H1 (cell line): ENCODE data around the gene ABHD11.

Experiments
- EZH2 ChIP-seq: fragments of 200-600 bp; sonication (generic); IDR thresholded peaks from 2 replicates; pipeline ENCODE4 v1.7.1; 2012; ENCODE audit warnings: low read depth, mild to moderate bottlenecking, moderate library complexity, low read length, inconsistent platforms; ENCODE audit not compliant: severe bottlenecking
- MAFK ChIP-seq: IDR thresholded peaks from 2 replicates; pipeline ENCODE4 v1.6.1; 2012; ENCODE audit warnings: low read depth, mild to moderate bottlenecking, improper control_type of control experiment, low read length
- RXRA ChIP-seq: IDR thresholded peaks from 2 replicates; pipeline ENCODE4 v1.6.1; 2011; ENCODE audit warnings: low read depth, mild to moderate bottlenecking, low read length, moderate library complexity; ENCODE audit not compliant: insufficient read depth
- ZNF274 ChIP-seq: IDR thresholded peaks from 2 replicates; pipeline ENCODE4 v1.7.0; 2012; ENCODE audit warnings: low read length, borderline replicate concordance; ENCODE audit errors: extremely low read depth
- TF ChIP-seq, protein P1 (sequence below), 3 experiments: IDR thresholded peaks; 1 replicate in 2 of 3; 2 replicates in 1 of 3; pipeline versions ENCODE4 v1.5.1 to v1.6.1; 2011; ENCODE audit warnings: low read length in 3 of 3, mild to moderate bottlenecking in 3 of 3, inconsistent platforms in 2 of 3, low read depth in 1 of 3, moderate library complexity in 1 of 3; ENCODE audit not compliant: insufficient read depth in 1 of 3; ENCODE audit errors: control extremely low read depth in 1 of 3
- TF ChIP-seq, protein P2 (sequence below): IDR thresholded peaks from 2 replicates; pipeline ENCODE4 v1.6.1; 2012; ENCODE audit warnings: low read length, inconsistent platforms

- TF ChIP-seq, protein P1, sequence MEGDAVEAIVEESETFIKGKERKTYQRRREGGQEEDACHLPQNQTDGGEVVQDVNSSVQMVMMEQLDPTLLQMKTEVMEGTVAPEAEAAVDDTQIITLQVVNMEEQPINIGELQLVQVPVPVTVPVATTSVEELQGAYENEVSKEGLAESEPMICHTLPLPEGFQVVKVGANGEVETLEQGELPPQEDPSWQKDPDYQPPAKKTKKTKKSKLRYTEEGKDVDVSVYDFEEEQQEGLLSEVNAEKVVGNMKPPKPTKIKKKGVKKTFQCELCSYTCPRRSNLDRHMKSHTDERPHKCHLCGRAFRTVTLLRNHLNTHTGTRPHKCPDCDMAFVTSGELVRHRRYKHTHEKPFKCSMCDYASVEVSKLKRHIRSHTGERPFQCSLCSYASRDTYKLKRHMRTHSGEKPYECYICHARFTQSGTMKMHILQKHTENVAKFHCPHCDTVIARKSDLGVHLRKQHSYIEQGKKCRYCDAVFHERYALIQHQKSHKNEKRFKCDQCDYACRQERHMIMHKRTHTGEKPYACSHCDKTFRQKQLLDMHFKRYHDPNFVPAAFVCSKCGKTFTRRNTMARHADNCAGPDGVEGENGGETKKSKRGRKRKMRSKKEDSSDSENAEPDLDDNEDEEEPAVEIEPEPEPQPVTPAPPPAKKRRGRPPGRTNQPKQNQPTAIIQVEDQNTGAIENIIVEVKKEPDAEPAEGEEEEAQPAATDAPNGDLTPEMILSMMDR (IDR thresholded peaks at IDR 0.05; ENCODE audit: control extremely low read depth in 1 of 3, insufficient read depth in 1 of 3, low read depth in 1 of 3, low read length in 3 of 3) = peak in 2 of 3 experiments; percentile 85 to 99; a peak in 3 of 4 replicates
- TF ChIP-seq ZNF274 = no peak
- no peak for TF ChIP-seq RXRA
- no peak for TF ChIP-seq EZH2
- TF ChIP-seq MAFK = no peak
- TF ChIP-seq, protein P2, sequence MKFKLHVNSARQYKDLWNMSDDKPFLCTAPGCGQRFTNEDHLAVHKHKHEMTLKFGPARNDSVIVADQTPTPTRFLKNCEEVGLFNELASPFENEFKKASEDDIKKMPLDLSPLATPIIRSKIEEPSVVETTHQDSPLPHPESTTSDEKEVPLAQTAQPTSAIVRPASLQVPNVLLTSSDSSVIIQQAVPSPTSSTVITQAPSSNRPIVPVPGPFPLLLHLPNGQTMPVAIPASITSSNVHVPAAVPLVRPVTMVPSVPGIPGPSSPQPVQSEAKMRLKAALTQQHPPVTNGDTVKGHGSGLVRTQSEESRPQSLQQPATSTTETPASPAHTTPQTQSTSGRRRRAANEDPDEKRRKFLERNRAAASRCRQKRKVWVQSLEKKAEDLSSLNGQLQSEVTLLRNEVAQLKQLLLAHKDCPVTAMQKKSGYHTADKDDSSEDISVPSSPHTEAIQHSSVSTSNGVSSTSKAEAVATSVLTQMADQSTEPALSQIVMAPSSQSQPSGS = no peak
Measured at GRCh38 chr7:73734619-73735527, 3.7 kb downstream of the ABHD11 start.
